ENCODE results near the gene MOK. TPM values are rescaled to one million over a fixed set of nuclear protein-coding genes. Genes with fewer than 3 reads are reported as not detected.
"Not testable (repeated sequence)": the region's sequence is repeated elsewhere in the genome, so short reads cannot be mapped to it uniquely, and the experiment has no call there.

The MOK gene, protein sequence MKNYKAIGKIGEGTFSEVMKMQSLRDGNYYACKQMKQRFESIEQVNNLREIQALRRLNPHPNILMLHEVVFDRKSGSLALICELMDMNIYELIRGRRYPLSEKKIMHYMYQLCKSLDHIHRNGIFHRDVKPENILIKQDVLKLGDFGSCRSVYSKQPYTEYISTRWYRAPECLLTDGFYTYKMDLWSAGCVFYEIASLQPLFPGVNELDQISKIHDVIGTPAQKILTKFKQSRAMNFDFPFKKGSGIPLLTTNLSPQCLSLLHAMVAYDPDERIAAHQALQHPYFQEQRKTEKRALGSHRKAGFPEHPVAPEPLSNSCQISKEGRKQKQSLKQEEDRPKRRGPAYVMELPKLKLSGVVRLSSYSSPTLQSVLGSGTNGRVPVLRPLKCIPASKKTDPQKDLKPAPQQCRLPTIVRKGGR
- total RNA-seq, result 12.9 TPM

DNA sequence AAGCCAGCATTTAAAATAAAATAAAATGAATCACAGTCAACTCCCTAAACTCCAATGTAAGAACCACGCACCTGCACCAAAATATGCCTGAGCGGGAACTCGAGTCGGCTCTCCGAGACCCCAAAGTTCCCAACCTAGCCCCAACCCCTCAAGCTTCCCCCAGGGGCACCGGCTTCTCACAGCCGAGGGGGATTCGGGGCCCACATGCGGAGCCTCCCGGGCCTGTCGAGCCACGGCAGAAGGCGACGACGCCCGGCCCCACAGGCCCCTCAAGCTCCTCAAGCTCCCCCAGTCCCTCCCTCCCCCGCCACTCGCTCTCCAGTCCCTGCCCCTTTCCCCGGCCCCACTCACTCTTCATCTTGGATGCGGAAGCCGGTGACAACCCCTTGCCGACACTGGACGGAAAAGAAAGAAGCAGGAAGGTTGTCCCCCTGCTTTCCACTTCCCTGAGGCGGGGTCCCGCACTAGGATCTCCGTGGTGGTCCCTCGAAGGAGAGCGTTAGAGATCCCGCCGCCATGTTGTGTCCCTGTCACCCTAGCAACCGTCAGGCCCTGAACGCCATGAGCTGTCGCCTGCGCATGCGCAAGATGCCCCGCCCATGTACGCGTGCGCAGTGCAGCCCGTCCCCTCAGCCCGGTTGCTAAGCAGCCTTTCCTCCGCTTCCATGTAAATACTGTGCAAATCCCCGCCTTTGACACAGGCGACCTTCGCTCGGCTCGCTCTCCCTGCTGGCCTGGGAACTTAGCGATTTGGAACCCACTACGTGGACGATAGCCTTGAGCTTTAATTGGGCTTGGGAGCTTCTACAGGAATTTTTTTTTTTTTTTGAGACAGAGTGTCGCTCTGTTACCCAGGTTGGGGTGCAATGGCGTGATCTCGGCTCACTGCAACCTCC lies at the start of gene MOK:
Gene MOK, minus strand, starts transcription at position 554 of the 896 bp plus-strand sequence. Its CDS starts 196 bp downstream, at position 358.
- peak; percentile 95 to 98 (median 97) for DNase-seq (ENCODE audit: low read depth in 2 of 3, low spot score in 2 of 3)

DNA sequence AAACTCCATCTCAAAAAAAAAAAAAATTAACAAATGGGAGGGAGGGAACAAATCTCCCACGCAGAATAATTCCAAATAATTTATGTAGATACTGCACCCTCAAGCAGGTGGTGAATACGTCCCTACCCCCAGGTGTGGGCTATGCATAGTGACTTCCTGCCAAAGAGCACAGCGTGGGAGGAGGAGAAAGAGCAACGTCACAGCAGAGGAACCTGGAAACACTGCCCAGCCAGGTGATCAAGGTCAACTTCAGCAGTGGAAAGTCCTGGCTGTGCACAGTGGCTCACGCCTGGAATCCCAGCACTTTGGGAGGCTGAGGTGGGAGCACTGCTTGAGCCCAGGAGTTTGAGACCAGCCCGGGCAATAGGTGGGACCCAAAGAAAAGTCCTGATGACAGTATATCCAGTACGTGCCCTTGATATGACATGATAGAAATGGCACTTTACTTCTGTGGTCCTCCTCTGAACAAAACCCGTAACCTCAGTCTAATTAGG lies 48.2 kb upstream of the MOK start:
- no peak for DNase-seq (ENCODE audit: low read depth in 2 of 3, low spot score in 2 of 3)

- DNase-seq (ENCODE audit: low read depth in 2 of 3, low spot score in 2 of 3), result no peak
Measured at GRCh38 chr14:102352213-102352612, 47.2 kb upstream of the MOK start.

DNA sequence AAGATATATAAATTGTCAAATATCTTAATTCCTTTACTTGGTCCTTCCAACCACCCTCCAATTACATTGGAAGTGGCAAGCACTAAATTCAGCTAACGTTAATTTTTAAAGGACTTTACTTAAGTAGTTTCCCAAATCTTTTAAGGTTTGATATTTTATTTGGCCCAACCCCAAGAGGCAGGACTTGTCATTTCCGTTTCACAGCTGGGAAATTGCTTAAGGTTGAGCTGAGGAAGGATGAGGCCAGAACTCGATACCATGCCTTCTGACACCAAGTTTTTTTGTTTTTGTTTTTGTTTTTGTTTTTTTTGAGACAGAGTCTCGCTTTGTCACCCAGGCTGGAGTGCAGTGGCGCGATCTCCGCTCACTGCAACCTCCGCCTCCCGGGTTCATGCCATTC lies 46.6 kb upstream of the MOK start:
- not testable (repeated sequence) for DNase-seq (ENCODE audit: low read depth in 2 of 3, low spot score in 2 of 3)

DNA sequence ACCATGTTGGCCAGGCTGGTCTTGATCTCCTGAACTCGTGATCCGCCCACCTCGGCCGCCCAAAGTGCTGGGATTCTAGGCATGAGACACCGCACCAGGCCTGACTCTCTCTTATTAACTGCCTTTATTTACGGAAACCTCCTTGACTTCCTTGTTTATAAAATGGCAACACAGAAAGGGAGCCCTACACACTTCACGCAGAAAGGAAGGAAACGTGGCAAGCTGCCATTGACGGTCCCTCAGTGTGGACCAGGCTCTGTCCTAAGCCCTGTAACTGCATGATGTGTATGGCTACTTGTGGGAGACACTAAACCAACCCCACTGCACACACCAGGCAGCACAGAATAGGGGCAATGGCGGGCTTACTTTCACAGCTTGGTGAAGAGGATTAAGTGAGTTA lies 46.1 kb upstream of the MOK start:
- no peak for DNase-seq (ENCODE audit: low read depth in 2 of 3, low spot score in 2 of 3)

- no peak for DNase-seq (ENCODE audit: low read depth in 2 of 3, low spot score in 2 of 3)
Measured at GRCh38 chr14:102348376-102348775, 43.4 kb upstream of the MOK start.

DNA sequence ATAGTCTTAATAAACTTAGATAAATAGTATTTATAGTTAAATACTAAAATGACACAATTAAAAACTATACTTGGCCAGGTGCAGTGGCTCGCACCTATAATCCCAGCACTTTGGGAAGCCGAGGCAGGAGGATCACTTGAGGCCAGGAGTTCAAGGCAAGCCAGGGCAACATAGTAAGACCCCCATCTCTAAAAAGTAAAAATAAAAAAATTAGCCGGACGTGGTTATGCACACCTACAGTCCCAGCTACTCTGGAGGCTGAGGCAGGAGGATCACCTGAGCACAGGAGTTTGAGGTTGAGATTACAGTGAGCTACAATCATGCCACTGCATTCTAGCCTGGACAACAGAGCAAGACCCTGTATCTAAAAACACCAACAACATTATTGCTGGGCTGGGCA lies 41.7 kb upstream of the MOK start:
- DNase-seq (ENCODE audit: low read depth in 2 of 3, low spot score in 2 of 3), result no peak

DNA sequence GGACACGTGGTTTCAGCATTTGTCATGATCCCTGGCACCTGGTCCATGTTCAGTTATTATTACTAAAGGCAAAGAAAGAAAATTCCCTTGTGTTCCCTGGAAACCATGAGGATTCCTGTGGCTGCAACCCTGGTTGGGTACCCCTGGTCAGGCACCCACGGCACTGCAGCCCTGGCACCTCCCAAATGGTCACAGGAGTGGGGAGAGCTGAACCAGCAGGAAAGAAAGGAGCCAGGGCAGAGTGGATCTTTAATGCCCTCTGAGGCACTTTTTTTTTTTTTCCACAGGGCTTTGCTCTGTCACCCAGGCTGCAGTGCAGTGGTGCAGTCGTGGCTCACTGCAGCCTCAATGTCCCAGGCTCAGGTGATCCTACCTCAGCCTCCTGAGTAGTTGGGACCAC lies 40.3 kb upstream of the MOK start:
- no peak for DNase-seq (ENCODE audit: low read depth in 2 of 3, low spot score in 2 of 3)

GRCh38 chr14:102344485-102344884 lies 39.5 kb upstream of the MOK start:
- DNase-seq (ENCODE audit: low read depth in 2 of 3, low spot score in 2 of 3), result no peak

DNA sequence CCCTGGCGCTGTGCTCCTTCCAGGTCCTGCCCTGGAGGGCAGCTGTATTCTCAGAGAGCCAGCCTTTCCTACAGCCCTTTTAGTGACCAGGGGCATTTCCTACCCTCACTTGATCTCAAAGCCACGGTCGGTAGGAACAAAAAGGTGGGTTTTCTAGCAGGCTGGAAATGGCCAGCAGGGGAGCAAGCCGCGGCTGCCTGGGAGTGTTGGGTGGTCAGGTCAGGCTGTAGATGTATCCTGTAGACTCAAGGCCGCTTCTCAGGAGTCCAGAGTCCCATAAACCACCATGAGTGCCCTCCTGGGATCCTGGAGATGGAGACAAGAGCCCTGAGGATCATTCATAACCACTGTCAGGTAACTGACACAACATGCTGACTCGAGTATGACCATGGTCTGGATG lies 39.1 kb upstream of the MOK start:
- no peak for DNase-seq (ENCODE audit: low read depth in 2 of 3, low spot score in 2 of 3)

- DNase-seq (ENCODE audit: low read depth in 2 of 3, low spot score in 2 of 3), result no peak
Measured at GRCh38 chr14:102342238-102342637, 37.3 kb upstream of the MOK start.

DNA sequence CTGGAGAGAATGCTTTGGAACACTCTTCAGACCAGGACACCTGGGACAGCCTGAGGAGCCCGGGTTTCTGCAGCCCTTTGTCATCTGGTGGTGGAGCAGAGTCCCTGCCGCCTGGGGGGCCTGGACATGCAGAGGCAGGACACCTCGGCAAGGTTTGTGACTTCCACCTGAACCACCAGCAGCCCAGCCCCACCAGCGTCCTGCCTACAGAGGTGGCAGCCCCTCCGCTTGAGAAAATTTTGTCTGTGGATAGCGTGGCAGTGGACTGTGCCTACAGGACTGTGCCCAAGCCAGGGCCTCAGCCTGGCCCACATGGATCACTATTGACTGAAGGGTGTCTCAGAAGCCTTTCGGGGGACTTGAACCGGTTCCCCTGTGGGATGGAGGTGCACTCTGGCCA lies 36.6 kb upstream of the MOK start:
- no peak for DNase-seq (ENCODE audit: low read depth in 2 of 3, low spot score in 2 of 3)

DNA sequence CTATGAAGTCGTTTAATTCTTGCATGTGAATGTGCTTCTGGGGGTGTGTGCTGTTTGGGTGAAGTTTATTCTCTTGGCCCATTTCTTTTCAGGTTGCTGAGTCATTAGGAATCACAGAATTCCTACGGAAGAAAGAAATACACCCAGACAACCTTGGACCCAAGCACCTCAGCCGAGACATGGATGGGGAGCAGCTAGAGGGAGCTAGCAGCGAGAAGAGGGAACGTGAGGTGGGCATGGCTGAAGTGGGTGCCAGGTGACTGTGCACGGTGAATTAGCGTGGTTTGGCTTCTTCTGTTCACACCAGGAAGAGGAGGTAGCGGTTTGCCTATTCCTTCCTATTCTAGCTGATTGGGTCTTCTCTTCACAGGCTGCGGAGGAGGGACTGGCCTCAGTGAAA lies 33.8 kb upstream of the MOK start:
- DNase-seq (ENCODE audit: low read depth in 2 of 3, low spot score in 2 of 3), result no peak

DNA sequence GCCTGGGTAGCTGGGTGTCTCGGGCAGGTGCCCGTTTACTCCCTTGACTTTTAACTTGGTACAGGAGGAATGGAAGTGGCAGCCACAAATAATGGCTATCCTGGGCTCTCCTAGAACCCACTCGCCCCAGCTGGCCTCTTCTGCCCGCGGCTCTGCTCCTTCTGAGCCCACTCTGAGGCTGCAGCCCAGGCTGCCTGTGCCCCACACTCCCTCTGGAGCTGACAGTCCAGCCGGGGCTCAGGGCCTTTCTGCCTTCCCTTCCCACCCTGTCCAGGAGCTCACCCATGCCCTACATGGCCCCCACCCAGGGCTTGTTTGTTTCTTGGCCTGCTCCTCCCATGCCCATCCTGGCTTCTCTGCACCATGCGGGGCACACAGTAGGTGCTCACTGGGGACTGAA lies 30.2 kb upstream of the MOK start:
- no peak for DNase-seq (ENCODE audit: low read depth in 2 of 3, low spot score in 2 of 3)

DNA sequence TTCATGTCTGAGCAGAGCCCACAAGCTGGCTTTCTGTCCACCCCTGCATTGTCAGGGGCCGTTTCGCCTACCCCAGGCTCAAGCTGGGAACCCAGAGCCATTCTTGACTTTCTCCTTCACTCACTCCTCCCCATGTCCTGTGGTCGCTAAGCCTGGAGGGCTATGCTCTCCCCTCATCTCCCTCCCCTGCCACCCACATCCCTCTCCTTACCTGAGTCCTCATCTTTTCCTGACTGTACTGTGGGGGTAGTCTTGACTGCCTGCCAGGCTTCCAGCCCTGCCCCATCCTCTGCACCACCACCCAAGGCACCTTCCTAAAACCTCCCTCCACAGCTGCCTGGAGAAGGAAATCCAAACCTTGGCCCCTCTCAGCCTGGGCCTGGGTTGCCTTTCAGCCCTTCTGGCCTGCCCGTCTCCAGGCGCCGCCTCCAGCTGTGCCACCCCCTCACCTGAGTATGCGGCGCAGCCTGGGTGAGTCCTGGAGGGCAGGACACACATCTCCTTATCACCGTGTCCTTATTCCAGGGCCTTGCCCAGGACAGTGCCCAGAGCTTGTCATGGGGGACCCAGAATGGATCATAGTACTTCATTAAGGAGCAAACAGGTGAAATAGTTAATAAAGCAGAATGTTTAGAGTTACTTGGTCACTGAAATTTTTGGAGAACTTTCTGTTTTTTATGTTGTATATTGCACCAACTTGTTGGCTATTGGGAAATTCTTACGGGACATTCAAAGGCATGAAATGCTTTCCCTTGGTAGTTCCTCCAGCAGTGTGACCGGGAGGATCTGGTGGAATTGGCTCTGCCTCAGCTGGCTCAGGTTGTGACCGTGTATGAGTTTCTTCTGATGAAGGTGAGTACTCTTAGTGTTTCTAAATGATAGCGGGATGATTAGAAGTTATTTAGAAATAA lies 29.1 kb upstream of the MOK start:
- DNase-seq (ENCODE audit: low read depth in 2 of 3, low spot score in 2 of 3), result no peak

GRCh38 chr14:102333390-102333789 lies 28.4 kb upstream of the MOK start:
- DNase-seq (ENCODE audit: low read depth in 2 of 3, low spot score in 2 of 3), result no peak

DNA sequence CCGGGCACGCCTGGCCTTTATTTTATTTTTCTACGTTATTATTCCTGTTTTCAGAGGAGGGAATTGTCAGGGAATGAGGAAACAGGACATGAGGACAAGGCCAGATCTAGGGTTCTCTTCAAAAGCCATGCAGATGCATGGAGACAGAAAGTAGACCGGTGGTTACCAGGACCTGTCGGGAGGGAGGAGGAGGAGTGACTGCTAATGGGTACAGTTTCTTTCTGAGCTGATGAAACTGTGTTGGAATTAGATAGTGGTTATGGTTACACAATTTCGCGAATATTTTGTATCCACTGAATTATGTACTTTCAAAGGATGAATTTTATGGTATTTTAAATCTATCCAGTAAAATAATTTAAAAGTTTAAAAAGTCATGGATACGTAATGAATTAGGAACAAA lies 25.8 kb upstream of the MOK start:
- DNase-seq (ENCODE audit: low read depth in 2 of 3, low spot score in 2 of 3), result no peak

DNA sequence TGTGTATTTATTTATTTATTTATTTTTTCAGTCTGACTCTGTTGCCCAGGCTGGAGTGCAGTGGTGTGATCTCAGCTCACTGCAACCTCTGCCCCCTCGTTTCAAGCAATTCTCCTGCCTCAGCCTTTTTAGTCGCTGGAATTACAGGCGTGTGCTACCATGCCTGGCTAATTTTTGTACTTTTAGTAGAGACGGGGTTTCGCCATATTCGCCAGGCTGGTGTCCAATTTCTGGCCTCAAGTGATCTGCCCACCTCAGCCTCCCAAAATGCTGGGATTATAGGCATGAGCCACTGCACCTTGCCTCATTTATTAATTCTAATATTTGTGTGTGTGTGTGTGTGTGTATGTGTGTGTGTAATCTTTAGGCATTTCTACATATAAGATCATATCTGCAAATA lies 24.4 kb upstream of the MOK start:
- not testable (repeated sequence) for DNase-seq (ENCODE audit: low read depth in 2 of 3, low spot score in 2 of 3)

DNA sequence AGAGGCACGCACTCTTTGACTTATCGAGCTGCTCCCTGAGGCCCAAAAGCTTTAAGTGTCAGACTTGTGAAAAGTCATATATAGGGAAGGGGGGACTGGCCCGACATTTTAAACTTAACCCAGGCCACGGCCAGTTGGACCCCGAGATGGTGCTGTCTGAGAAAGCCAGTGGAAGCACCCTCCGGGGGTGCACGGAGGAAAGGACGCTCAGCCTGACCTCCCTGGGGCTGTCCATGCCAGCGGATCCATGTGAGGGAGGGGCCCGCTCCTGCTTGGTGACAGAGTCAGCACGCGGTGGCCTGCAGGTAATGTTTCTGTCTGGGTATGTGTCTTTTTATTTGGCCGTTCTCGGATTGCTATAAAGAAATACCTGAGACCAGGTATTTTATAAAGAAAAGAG lies 21.6 kb upstream of the MOK start:
- no peak for DNase-seq (ENCODE audit: low read depth in 2 of 3, low spot score in 2 of 3)

- no peak for DNase-seq (ENCODE audit: low read depth in 2 of 3, low spot score in 2 of 3)
Measured at GRCh38 chr14:102325791-102326345, 20.9 kb upstream of the MOK start.
